Activated CD4-positive, alpha-beta memory T cell treated with anti-CD3 and anti-CD28 coated beads, Interleukin-2, amount 10 ng/mL, durations not matched to agents 7 days and 5 days (primary cell): ENCODE measurements around the gene NOS1AP. TPM values are rescaled to one million over a fixed set of nuclear protein-coding genes. Genes with fewer than 3 reads are reported as not detected.

ENCODE experiments used
- CTCF ChIA-PET: fragments of 350-600 bp; sonication (Branson Sonifier 250); formaldehyde crosslinking; loops from one replicate; lab custom pipeline; 2021; ENCODE audit warnings: antibody characterized with exemption, inconsistent platforms; lab: Charles Lee
- POLR2A ChIA-PET: fragments of 350-600 bp; sonication (Branson Sonifier 250); formaldehyde crosslinking; loops from one replicate; lab custom pipeline; 2021; ENCODE audit warnings: antibody characterized with exemption; lab: Charles Lee
- DNase-seq: peaks from one replicate; pipeline ENCODE4 v3.0.0-alpha.2; 2020
- H3K27ac Mint-ChIP-seq: one replicate; pipeline ENCODE4 v1.8.0; 2021; ENCODE audit warnings: mild to moderate bottlenecking, mixed read lengths
- H3K27me3 Mint-ChIP-seq: one replicate; pipeline ENCODE4 v1.8.0; 2021; ENCODE audit warnings: mixed read lengths
- H3K36me3 Mint-ChIP-seq: one replicate; pipeline ENCODE4 v1.8.0; 2021; ENCODE audit warnings: low read depth, mixed read lengths
- H3K4me1 Mint-ChIP-seq: one replicate; pipeline ENCODE4 v1.8.0; 2021; ENCODE audit warnings: mixed read lengths
- H3K4me3 Mint-ChIP-seq: one replicate; pipeline ENCODE4 v1.8.0; 2021; ENCODE audit warnings: mild to moderate bottlenecking, mixed read lengths
- H3K9me3 Mint-ChIP-seq: one replicate; pipeline ENCODE4 v1.8.0; 2021; ENCODE audit warnings: mixed read lengths
- total RNA-seq, 2 experiments: library from RNA; stranded (reverse); gene quantifications; one replicate each; pipeline ENCODE4 v1.2.3, GENCODE V29; 2021

Gene NOS1AP
- total RNA-seq, 2 experiments from 2014 or later, result 0.08 TPM; not detected in 1

- Mint-ChIP-seq H3K27ac (no peak overlapping the region), H3K4me1 (no peaks in the 10 kb centered on the region), H3K36me3 (no peaks in the 10 kb centered on the region), H3K9me3 (no peaks in the 10 kb centered on the region), H3K4me3 (no peak overlapping the region), H3K27me3 (peaks cover 2% of the 10 kb centered on the region)
- ChIA-PET POLR2A (no interaction called here), CTCF (no interaction called here)
- DNase-seq, result no peak
Observed at GRCh38 chr1:162381941-162382750, 312.7 kb downstream of the NOS1AP start.

DNA sequence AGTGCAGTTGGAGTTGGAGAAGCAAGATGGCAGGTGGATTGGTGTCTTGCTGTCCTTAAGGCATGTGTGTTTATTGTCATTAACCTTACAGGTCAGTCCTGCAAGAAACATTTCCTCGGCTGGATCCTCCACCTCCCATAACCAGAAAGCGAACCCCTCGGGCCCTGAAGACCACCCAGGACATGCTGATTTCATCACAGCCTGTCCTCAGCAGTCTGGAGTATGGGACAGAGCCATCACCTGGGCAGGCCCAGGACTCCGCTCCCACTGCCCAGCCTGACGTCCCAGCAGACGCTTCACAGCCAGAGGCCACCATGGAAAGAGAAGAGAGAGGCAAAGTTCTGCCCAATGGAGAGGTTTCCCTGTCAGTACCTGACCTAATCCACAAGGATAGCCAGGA lies 313.6 kb downstream of the NOS1AP start:
- Mint-ChIP-seq H3K4me3 (no peak overlapping the region), H3K27ac (no peak overlapping the region), H3K9me3 (no peaks in the 10 kb centered on the region), H3K27me3 (peaks cover 2% of the 10 kb centered on the region), H3K36me3 (no peaks in the 10 kb centered on the region), H3K4me1 (no peaks in the 10 kb centered on the region)
- ChIA-PET POLR2A (no interaction called here), CTCF (no interaction called here)
- no peak for DNase-seq

GRCh38 chr1:162383516-162383915 lies 314.0 kb downstream of the NOS1AP start:
- no peaks in the 10 kb centered on the region for H3K9me3 Mint-ChIP-seq
- H3K4me1 Mint-ChIP-seq, result no peaks in the 10 kb centered on the region
- H3K27ac Mint-ChIP-seq, result no peak overlapping the region
- no peaks in the 10 kb centered on the region for H3K36me3 Mint-ChIP-seq
- CTCF ChIA-PET, result no interaction called here
- no peak for DNase-seq
- peaks cover 2% of the 10 kb centered on the region for H3K27me3 Mint-ChIP-seq
- POLR2A ChIA-PET, result no interaction called here
- no peak overlapping the region for H3K4me3 Mint-ChIP-seq

DNA sequence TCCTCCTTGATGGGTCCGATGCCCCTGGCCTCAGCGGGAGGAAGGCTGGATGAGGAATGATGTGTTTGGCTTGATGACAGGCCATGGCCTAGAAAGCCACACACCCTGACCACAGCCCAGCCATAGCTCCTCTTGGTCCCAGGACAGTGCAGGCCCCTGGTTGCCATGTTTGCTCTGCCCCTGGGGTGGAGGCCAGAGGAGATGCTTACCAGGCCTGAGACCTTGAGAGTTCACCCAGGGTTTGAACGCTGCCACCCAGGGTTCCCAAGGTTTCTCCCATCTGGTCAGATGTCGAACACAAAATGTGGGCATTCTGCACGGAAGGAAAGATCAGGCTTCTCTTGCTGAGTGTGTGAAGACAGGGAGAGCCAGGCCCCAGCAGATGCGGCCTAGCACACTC lies 314.6 kb downstream of the NOS1AP start:
- Mint-ChIP-seq H3K4me1 (no peaks in the 10 kb centered on the region), H3K27me3 (peaks cover 4% of the 10 kb centered on the region), H3K27ac (no peak overlapping the region), H3K4me3 (no peak overlapping the region), H3K36me3 (no peaks in the 10 kb centered on the region), H3K9me3 (no peaks in the 10 kb centered on the region)
- POLR2A ChIA-PET, result no interaction called here
- DNase-seq, result no peak
- CTCF ChIA-PET, result no interaction called here

GRCh38 chr1:162384601-162385279 lies 315.2 kb downstream of the NOS1AP start:
- Mint-ChIP-seq H3K9me3 (no peaks in the 10 kb centered on the region), H3K27me3 (peaks cover 9% of the 10 kb centered on the region), H3K27ac (no peak overlapping the region), H3K4me1 (peaks cover 3% of the 10 kb centered on the region), H3K4me3 (no peak overlapping the region), H3K36me3 (no peaks in the 10 kb centered on the region)
- ChIA-PET POLR2A (no interaction called here), CTCF (no interaction called here)
- DNase-seq, result no peak

DNA sequence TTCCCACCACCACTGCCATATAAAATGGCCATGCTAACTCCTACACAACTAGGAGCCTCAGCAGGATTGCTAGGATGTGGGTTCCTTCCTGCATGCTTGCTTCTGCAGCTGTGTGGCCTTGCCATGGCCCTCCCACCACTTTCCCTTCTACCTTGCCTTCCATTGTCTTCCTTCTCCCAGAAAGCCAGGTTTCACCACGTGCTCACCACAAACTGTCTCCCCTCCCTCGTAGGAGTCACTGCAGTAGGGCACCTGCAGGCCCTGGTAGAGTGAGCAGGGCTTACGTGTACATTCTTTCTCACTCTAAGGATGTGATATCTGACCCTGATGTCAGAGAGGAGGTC lies 315.8 kb downstream of the NOS1AP start:
- Mint-ChIP-seq H3K4me1 (peaks cover 3% of the 10 kb centered on the region), H3K36me3 (no peaks in the 10 kb centered on the region), H3K4me3 (no peak overlapping the region), H3K9me3 (no peaks in the 10 kb centered on the region), H3K27ac (no peak overlapping the region), H3K27me3 (peaks cover 12% of the 10 kb centered on the region)
- DNase-seq, result no peak
- CTCF ChIA-PET, result no interaction called here
- POLR2A ChIA-PET, result no interaction called here

DNA sequence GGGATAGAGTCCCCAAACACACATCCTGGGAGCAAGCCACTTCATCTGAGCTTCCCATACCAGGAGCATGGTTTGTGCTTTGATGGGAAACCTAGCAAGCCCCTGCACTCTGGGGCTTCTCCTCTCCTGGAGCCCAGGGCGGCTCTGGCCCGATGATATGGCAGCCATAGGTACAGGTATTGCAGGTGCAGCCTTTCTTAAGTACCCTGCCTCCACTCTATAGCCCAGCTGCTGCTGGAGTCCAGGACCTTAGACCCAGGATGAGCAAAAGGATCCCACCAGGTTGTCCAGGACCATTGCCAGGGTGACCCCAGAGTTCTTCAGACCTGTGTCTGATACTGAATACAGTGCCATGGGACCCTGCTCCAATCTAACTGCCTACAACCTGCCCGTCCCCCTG lies 316.2 kb downstream of the NOS1AP start:
- Mint-ChIP-seq H3K9me3 (no peaks in the 10 kb centered on the region), H3K27me3 (peaks cover 15% of the 10 kb centered on the region), H3K4me3 (no peak overlapping the region), H3K27ac (no peak overlapping the region), H3K4me1 (peaks cover 3% of the 10 kb centered on the region), H3K36me3 (no peaks in the 10 kb centered on the region)
- POLR2A ChIA-PET, result no interaction called here
- DNase-seq, result no peak
- CTCF ChIA-PET, result no interaction called here

- H3K4me3 Mint-ChIP-seq, result no peak overlapping the region
- DNase-seq, result no peak
- no peaks in the 10 kb centered on the region for H3K36me3 Mint-ChIP-seq
- no peak overlapping the region for H3K27ac Mint-ChIP-seq
- H3K4me1 Mint-ChIP-seq, result peaks cover 3% of the 10 kb centered on the region
- ChIA-PET POLR2A (no interaction called here), CTCF (no interaction called here)
- H3K9me3 Mint-ChIP-seq, result no peaks in the 10 kb centered on the region
- H3K27me3 Mint-ChIP-seq, result peaks cover 15% of the 10 kb centered on the region
Observed at GRCh38 chr1:162386292-162387225, 317.1 kb downstream of the NOS1AP start.

DNA sequence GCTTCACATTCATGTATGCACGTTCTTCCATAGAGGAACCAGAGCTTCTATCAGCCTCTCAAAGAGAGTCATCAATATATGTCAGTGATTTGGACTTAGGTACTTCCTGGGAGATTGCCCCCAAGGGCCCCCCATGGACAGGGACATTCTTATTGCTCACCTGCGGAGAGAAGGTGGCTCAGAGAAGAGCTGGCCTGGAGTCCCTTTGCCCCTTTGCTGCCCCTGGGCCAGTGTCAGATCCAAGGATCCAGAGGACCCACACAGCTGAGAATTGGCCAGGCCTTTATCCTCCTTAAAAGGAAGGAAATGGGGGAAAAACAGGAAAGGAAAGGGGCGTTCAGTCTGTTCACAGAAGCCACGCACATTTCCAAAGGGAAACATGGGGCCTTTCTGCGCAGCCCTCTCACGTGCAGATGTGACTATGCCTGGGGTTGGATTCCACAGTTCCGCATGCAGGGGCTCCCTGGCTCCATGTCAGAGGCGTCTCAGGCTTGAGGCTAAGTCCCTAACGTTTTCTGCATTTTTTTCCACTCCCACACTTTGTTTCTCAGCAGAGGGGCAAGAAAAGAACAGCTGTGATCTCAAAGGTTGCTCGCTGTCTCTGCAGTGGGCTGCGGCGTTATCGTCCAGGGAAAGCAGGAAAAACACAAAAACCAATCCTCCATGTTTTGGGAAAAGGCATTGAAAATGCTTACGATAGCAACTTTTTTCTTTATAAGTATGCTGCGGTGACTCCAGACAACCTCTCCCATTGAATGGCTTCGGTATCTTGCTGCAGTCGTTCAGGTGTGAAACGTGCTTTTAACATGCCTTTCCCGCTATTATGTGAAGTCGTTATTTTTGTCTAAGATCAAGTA lies 318.0 kb downstream of the NOS1AP start:
- ChIA-PET POLR2A (no interaction called here), CTCF (no interaction called here)
- peaks cover 15% of the 10 kb centered on the region for H3K27me3 Mint-ChIP-seq

DNA sequence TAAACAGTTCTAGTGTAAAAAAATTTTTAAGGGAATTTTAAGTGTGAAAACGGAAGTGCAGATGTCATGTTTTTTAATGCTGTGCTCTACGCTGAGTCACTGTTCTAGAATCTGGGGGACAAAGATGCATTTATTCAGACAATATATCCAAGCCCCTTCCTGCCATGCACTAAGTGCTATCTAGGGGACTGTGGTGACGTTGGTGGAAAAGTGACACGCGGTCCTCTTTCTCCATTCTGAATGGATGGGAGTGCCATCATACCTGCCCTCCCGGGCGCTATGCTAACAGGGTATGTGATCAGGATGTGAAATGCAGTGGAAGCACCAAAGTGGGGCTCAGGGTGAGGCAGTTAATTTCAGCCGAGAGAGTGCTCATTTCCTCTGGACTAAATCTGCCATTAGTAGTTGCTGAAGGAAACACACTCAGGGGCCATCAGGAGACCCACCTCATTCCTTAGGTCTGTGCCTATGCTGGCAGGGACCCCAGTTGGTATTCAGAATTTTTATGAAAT lies 318.6 kb downstream of the NOS1AP start:
- Mint-ChIP-seq H3K4me1 (peaks cover 3% of the 10 kb centered on the region), H3K27me3 (peaks cover 16% of the 10 kb centered on the region), H3K36me3 (no peaks in the 10 kb centered on the region), H3K27ac (no peak overlapping the region), H3K9me3 (no peaks in the 10 kb centered on the region), H3K4me3 (no peak overlapping the region)
- DNase-seq, result no peak
- ChIA-PET CTCF (no interaction called here), POLR2A (no interaction called here)

More for the DNA sequence above, 318.0 kb downstream of the NOS1AP start:
- no peak for DNase-seq
- H3K27ac Mint-ChIP-seq, result no peak overlapping the region
- H3K4me1 Mint-ChIP-seq, result peaks cover 3% of the 10 kb centered on the region
- H3K36me3 Mint-ChIP-seq, result no peaks in the 10 kb centered on the region
- no peaks in the 10 kb centered on the region for H3K9me3 Mint-ChIP-seq
- H3K4me3 Mint-ChIP-seq, result no peak overlapping the region

DNA sequence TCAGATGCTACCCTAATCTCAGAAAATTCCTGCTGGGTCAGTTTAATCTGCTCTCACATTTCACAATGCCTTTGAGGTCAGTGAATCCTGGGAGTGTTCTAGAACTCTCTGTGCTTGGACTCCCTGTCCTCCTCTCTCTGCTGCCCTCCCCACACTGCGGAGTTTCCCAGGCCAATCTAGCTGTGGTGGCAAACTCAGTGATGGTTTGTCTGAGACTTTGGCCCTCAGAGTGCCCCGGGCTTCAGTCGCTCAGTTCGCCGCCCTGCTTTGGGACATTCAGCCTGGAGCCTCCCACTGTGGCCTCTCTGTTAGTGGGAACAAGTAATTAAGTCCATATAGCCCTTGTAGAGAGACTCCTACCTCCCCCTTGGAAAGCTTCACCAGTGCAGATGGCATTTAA lies 319.1 kb downstream of the NOS1AP start:
- Mint-ChIP-seq H3K4me3 (no peak overlapping the region), H3K27ac (no peak overlapping the region), H3K27me3 (peaks cover 17% of the 10 kb centered on the region), H3K9me3 (no peaks in the 10 kb centered on the region), H3K36me3 (no peaks in the 10 kb centered on the region), H3K4me1 (peaks cover 3% of the 10 kb centered on the region)
- POLR2A ChIA-PET, result no interaction called here
- no peak for DNase-seq
- CTCF ChIA-PET, result no interaction called here

- H3K27ac Mint-ChIP-seq, result no peak overlapping the region
- H3K4me3 Mint-ChIP-seq, result no peak overlapping the region
- H3K36me3 Mint-ChIP-seq, result no peaks in the 10 kb centered on the region
- H3K27me3 Mint-ChIP-seq, result peaks cover 17% of the 10 kb centered on the region
- H3K4me1 Mint-ChIP-seq, result peaks cover 3% of the 10 kb centered on the region
- ChIA-PET POLR2A (interaction anchor here (0.6 kb wide), 1 partner anchor 427 kb away, joined by 3 read pairs; no protein-coding TSS in a partner anchor), CTCF (no interaction called here)
- no peak for DNase-seq
- H3K9me3 Mint-ChIP-seq, result no peaks in the 10 kb centered on the region
Observed at GRCh38 chr1:162389021-162389818, 319.7 kb downstream of the NOS1AP start.
